ENCODE data around the gene PFKP.
A peak's percentile ranks its signal among the peaks of the same experiment; 100 is the strongest.

Gene PFKP

GRCh38 chr10:3094609-3095036 lies 27.3 kb downstream of the PFKP start:
- peaks cover 93% of the 10 kb centered on the region for H3K36me3 ChIP-seq (ENCODE audit: insufficient read depth, low read length)
- no peak overlapping the region for H3K9ac ChIP-seq (ENCODE audit: low read depth, low read length)
- peaks cover 94% of the 10 kb centered on the region for H4K20me1 ChIP-seq (ENCODE audit: insufficient read depth, low read length)
- no peaks in the 10 kb centered on the region for H3K27me3 ChIP-seq (ENCODE audit: insufficient read depth, low read length, poor library complexity)
- H3K79me2 ChIP-seq (ENCODE audit: insufficient read depth, low read length): peaks cover 97% of the 10 kb centered on the region
- no peaks in the 10 kb centered on the region for H3K9me3 ChIP-seq (ENCODE audit: insufficient read depth, low read length, severe bottlenecking)
- no peak overlapping the region for H3K27ac ChIP-seq (ENCODE audit: low read length)
- no peak for TF ChIP-seq CTCF (IDR thresholded peaks at IDR 0.05; ENCODE audit: borderline replicate concordance, extremely low read depth, low read length, poor library complexity, severe bottlenecking)
- TF ChIP-seq EZH2 (IDR thresholded peaks at IDR 0.05; ENCODE audit: borderline replicate concordance, low read depth, low read length, severe bottlenecking): no peak
- no peak overlapping the region for H2AFZ ChIP-seq (ENCODE audit: low read depth, low read length)
- no peaks in the 10 kb centered on the region; the same call in 1 of the 2 replicates for H3K4me1 ChIP-seq (ENCODE audit: insufficient read depth, low read length)
- H3K4me2 ChIP-seq (ENCODE audit: insufficient read depth, low read length): no peak overlapping the region
- DNase-seq (no peak), ATAC-seq (ENCODE audit: insufficient read depth, low read depth) (no peak)
- H3K4me3 ChIP-seq (ENCODE audit: low read depth in 1 of 2, low read length in 2 of 2): no peak overlapping the region

- ATAC-seq (ENCODE audit: insufficient read depth, low read depth): 0 out of 3 replicates have a peak, but pooled peaks have one; percentile 39
- no peak for DNase-seq
- H3K9ac ChIP-seq (ENCODE audit: low read depth, low read length): no peak overlapping the region
- TF ChIP-seq CTCF (IDR thresholded peaks at IDR 0.05; ENCODE audit: borderline replicate concordance, extremely low read depth, low read length, poor library complexity, severe bottlenecking) (no peak), EZH2 (IDR thresholded peaks at IDR 0.05; ENCODE audit: borderline replicate concordance, low read depth, low read length, severe bottlenecking) (no peak)
- H3K27ac ChIP-seq (ENCODE audit: low read length): no peak overlapping the region
- no peaks in the 10 kb centered on the region; the same call in 1 of the 2 replicates for H3K4me1 ChIP-seq (ENCODE audit: insufficient read depth, low read length)
- no peak overlapping the region for H2AFZ ChIP-seq (ENCODE audit: low read depth, low read length)
- H4K20me1 ChIP-seq (ENCODE audit: insufficient read depth, low read length): peaks cover 94% of the 10 kb centered on the region
- H3K9me3 ChIP-seq (ENCODE audit: insufficient read depth, low read length, severe bottlenecking): no peaks in the 10 kb centered on the region
- no peak overlapping the region for H3K4me3 ChIP-seq (ENCODE audit: low read depth in 1 of 2, low read length in 2 of 2)
- H3K27me3 ChIP-seq (ENCODE audit: insufficient read depth, low read length, poor library complexity): no peaks in the 10 kb centered on the region
- H3K79me2 ChIP-seq (ENCODE audit: insufficient read depth, low read length): peaks cover 97% of the 10 kb centered on the region
- peaks cover 93% of the 10 kb centered on the region for H3K36me3 ChIP-seq (ENCODE audit: insufficient read depth, low read length)
- H3K4me2 ChIP-seq (ENCODE audit: insufficient read depth, low read length): no peak overlapping the region
Observed at GRCh38 chr10:3095373-3096139, 28.2 kb downstream of the PFKP start.

- Histone ChIP-seq H3K27ac (ENCODE audit: low read length) (no peak overlapping the region), H3K4me2 (ENCODE audit: insufficient read depth, low read length) (no peak overlapping the region), H3K4me3 (ENCODE audit: low read depth in 1 of 2, low read length in 2 of 2) (no peak overlapping the region), H3K36me3 (ENCODE audit: insufficient read depth, low read length) (peaks cover 93% of the 10 kb centered on the region), H3K9me3 (ENCODE audit: insufficient read depth, low read length, severe bottlenecking) (no peaks in the 10 kb centered on the region), H2AFZ (ENCODE audit: low read depth, low read length) (no peak overlapping the region), H3K4me1 (ENCODE audit: insufficient read depth, low read length) (no peaks in the 10 kb centered on the region), H3K79me2 (ENCODE audit: insufficient read depth, low read length) (peaks cover 97% of the 10 kb centered on the region), H3K9ac (ENCODE audit: low read depth, low read length) (no peak overlapping the region), H4K20me1 (ENCODE audit: insufficient read depth, low read length) (peaks cover 94% of the 10 kb centered on the region), H3K27me3 (ENCODE audit: insufficient read depth, low read length, poor library complexity) (no peaks in the 10 kb centered on the region)
- ATAC-seq (ENCODE audit: insufficient read depth, low read depth) (no peak), DNase-seq (no peak)
- TF ChIP-seq CTCF (IDR thresholded peaks at IDR 0.05; ENCODE audit: borderline replicate concordance, extremely low read depth, low read length, poor library complexity, severe bottlenecking) (no peak), EZH2 (IDR thresholded peaks at IDR 0.05; ENCODE audit: borderline replicate concordance, low read depth, low read length, severe bottlenecking) (no peak)
Observed at GRCh38 chr10:3096149-3096548, 28.8 kb downstream of the PFKP start.
